Measurements from ENCODE around the gene SYNGR2.

Gene SYNGR2

DNA sequence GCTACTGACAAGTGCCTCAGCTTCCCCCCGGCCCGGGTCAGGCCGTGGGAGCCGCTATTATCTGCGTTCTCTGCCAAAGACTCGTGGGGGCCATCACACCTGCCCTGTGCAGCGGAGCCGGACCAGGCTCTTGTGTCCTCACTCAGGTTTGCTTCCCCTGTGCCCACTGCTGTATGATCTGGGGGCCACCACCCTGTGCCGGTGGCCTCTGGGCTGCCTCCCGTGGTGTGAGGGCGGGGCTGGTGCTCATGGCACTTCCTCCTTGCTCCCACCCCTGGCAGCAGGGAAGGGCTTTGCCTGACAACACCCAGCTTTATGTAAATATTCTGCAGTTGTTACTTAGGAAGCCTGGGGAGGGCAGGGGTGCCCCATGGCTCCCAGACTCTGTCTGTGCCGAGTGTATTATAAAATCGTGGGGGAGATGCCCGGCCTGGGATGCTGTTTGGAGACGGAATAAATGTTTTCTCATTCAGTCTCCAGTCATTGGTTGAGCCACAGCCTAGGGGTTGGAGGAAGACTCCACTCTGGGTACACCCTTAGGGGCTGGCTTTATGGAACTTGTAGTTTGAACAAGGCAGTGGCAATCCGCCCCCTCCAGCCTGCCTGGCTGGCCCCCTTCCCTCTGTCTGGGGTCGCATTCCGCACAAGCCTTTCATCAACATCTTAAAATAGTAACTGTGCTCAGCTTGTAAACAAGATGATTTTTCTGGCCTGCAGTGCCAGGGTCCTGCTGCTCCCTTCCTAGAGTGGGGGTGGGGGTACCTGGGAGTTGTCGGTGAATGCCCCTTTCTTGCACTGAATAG, 4.1 kb downstream of the SYNGR2 start:
- no peaks in the 10 kb centered on the region for H3K27me3 ChIP-seq (ENCODE audit: insufficient read depth, low read length, poor library complexity)
- 0 out of 2 replicates have a peak overlapping the region, but pooled peaks have one; percentile 20 for H3K27ac ChIP-seq (ENCODE audit: low read length)
- H3K9me3 ChIP-seq (ENCODE audit: insufficient read depth, low read length, severe bottlenecking): no peaks in the 10 kb centered on the region
- peak; percentile 31 for DNase-seq
- no peak overlapping the region for H3K9ac ChIP-seq (ENCODE audit: low read depth, low read length)
- ATAC-seq (ENCODE audit: insufficient read depth, low read depth): no peak
- no peak overlapping the region for H3K4me3 ChIP-seq (ENCODE audit: low read depth in 1 of 2, low read length in 2 of 2)
- H3K4me1 ChIP-seq (ENCODE audit: insufficient read depth, low read length): peaks cover 38% of the 10 kb centered on the region
- no peak overlapping the region for H3K4me2 ChIP-seq (ENCODE audit: insufficient read depth, low read length)
- peaks cover 14% of the 10 kb centered on the region for H3K79me2 ChIP-seq (ENCODE audit: insufficient read depth, low read length)
- TF ChIP-seq, protein P1, sequence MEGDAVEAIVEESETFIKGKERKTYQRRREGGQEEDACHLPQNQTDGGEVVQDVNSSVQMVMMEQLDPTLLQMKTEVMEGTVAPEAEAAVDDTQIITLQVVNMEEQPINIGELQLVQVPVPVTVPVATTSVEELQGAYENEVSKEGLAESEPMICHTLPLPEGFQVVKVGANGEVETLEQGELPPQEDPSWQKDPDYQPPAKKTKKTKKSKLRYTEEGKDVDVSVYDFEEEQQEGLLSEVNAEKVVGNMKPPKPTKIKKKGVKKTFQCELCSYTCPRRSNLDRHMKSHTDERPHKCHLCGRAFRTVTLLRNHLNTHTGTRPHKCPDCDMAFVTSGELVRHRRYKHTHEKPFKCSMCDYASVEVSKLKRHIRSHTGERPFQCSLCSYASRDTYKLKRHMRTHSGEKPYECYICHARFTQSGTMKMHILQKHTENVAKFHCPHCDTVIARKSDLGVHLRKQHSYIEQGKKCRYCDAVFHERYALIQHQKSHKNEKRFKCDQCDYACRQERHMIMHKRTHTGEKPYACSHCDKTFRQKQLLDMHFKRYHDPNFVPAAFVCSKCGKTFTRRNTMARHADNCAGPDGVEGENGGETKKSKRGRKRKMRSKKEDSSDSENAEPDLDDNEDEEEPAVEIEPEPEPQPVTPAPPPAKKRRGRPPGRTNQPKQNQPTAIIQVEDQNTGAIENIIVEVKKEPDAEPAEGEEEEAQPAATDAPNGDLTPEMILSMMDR (IDR thresholded peaks at IDR 0.05; ENCODE audit: borderline replicate concordance, extremely low read depth, low read length, poor library complexity, severe bottlenecking): no peak
- TF ChIP-seq EZH2 (IDR thresholded peaks at IDR 0.05; ENCODE audit: borderline replicate concordance, low read depth, low read length, severe bottlenecking): no peak
- H2AFZ ChIP-seq (ENCODE audit: low read depth, low read length): no peak overlapping the region
- peaks cover 48% of the 10 kb centered on the region for H4K20me1 ChIP-seq (ENCODE audit: insufficient read depth, low read length)
- H3K36me3 ChIP-seq (ENCODE audit: insufficient read depth, low read length): peaks cover 64% of the 10 kb centered on the region

GRCh38 chr17:78173097-78173715, 4.8 kb downstream of the SYNGR2 start:
- ATAC-seq (ENCODE audit: insufficient read depth, low read depth) (no peak), DNase-seq (no peak)
- H3K27ac ChIP-seq (ENCODE audit: low read length): no peak overlapping the region
- H4K20me1 ChIP-seq (ENCODE audit: insufficient read depth, low read length): peaks cover 48% of the 10 kb centered on the region
- no peak overlapping the region for H3K4me3 ChIP-seq (ENCODE audit: low read depth in 1 of 2, low read length in 2 of 2)
- H3K4me1 ChIP-seq (ENCODE audit: insufficient read depth, low read length): peaks cover 33% of the 10 kb centered on the region
- TF ChIP-seq, protein P1 (IDR thresholded peaks at IDR 0.05; ENCODE audit: borderline replicate concordance, extremely low read depth, low read length, poor library complexity, severe bottlenecking): no peak
- no peak for TF ChIP-seq EZH2 (IDR thresholded peaks at IDR 0.05; ENCODE audit: borderline replicate concordance, low read depth, low read length, severe bottlenecking)
- no peak overlapping the region for H3K9ac ChIP-seq (ENCODE audit: low read depth, low read length)
- H3K79me2 ChIP-seq (ENCODE audit: insufficient read depth, low read length): peaks cover 14% of the 10 kb centered on the region
- H3K9me3 ChIP-seq (ENCODE audit: insufficient read depth, low read length, severe bottlenecking): no peaks in the 10 kb centered on the region
- H3K27me3 ChIP-seq (ENCODE audit: insufficient read depth, low read length, poor library complexity): no peaks in the 10 kb centered on the region
- H3K4me2 ChIP-seq (ENCODE audit: insufficient read depth, low read length): no peak overlapping the region
- H3K36me3 ChIP-seq (ENCODE audit: insufficient read depth, low read length): peaks cover 66% of the 10 kb centered on the region
- H2AFZ ChIP-seq (ENCODE audit: low read depth, low read length): no peak overlapping the region

DNA sequence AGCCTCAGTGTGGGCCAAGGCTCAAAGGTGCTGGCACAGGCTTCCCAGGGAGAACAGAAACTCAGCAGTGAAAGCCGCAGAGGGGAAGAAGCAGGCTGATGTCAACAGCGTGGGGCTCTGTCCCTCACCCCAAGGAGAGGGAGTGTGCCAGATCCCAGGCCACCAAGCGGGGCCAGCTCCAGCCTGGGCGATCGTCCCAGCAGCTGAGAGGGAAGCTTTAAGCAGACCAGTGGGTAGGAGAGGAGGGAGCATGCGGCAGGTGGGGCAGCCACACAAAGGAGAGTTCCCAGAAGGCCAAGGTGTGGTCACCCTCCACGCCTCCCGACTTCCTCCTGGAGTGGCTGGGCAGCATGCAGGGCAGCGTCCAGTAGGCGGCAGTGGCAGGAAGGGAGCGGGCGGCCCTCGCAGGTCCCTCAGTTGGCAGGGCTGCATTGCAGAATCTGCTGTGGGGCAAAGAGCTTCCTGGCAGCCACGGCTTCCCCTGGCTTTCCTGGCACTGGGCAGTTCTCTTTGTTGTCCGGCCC, 6.0 kb downstream of the SYNGR2 start:
- no peak overlapping the region for H3K9ac ChIP-seq (ENCODE audit: low read depth, low read length)
- H3K9me3 ChIP-seq (ENCODE audit: insufficient read depth, low read length, severe bottlenecking): no peaks in the 10 kb centered on the region
- H3K79me2 ChIP-seq (ENCODE audit: insufficient read depth, low read length): peaks cover 5% of the 10 kb centered on the region
- peaks cover 47% of the 10 kb centered on the region for H4K20me1 ChIP-seq (ENCODE audit: insufficient read depth, low read length)
- TF ChIP-seq EZH2 (IDR thresholded peaks at IDR 0.05; ENCODE audit: borderline replicate concordance, low read depth, low read length, severe bottlenecking): no peak
- TF ChIP-seq, protein P1 (IDR thresholded peaks at IDR 0.05; ENCODE audit: borderline replicate concordance, extremely low read depth, low read length, poor library complexity, severe bottlenecking): no peak
- no peak for ATAC-seq (ENCODE audit: insufficient read depth, low read depth)
- no peak for DNase-seq
- no peak overlapping the region for H3K4me3 ChIP-seq (ENCODE audit: low read depth in 1 of 2, low read length in 2 of 2)
- H3K27ac ChIP-seq (ENCODE audit: low read length): no peak overlapping the region
- no peak overlapping the region for H2AFZ ChIP-seq (ENCODE audit: low read depth, low read length)
- H3K27me3 ChIP-seq (ENCODE audit: insufficient read depth, low read length, poor library complexity): no peaks in the 10 kb centered on the region
- peaks cover 78% of the 10 kb centered on the region for H3K36me3 ChIP-seq (ENCODE audit: insufficient read depth, low read length)
- H3K4me1 ChIP-seq (ENCODE audit: insufficient read depth, low read length): peaks cover 22% of the 10 kb centered on the region
- no peak overlapping the region for H3K4me2 ChIP-seq (ENCODE audit: insufficient read depth, low read length)
